ENCODE results near the gene SORBS2.

DNA sequence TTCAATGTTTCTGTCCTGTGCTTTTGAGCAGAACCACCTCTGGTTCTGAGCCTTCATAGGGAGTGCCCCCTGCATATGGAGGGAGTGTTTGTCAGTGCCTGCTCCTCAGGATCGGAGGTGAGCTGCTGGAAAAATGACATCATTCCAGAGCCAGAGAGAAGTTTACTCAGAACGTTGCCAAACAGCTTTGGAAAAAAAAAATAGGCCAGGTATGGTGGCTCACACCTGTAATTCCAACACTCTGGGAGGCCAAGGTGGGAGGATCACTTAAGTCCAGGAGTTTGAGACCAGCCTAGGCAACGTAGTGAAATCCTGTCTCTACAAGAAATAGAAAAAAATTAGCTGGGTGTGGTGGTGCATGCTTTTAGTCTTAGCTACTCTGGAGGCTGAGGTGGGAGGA is 249.5 kb downstream of the SORBS2 start:
- TF ChIP-seq, protein P1, sequence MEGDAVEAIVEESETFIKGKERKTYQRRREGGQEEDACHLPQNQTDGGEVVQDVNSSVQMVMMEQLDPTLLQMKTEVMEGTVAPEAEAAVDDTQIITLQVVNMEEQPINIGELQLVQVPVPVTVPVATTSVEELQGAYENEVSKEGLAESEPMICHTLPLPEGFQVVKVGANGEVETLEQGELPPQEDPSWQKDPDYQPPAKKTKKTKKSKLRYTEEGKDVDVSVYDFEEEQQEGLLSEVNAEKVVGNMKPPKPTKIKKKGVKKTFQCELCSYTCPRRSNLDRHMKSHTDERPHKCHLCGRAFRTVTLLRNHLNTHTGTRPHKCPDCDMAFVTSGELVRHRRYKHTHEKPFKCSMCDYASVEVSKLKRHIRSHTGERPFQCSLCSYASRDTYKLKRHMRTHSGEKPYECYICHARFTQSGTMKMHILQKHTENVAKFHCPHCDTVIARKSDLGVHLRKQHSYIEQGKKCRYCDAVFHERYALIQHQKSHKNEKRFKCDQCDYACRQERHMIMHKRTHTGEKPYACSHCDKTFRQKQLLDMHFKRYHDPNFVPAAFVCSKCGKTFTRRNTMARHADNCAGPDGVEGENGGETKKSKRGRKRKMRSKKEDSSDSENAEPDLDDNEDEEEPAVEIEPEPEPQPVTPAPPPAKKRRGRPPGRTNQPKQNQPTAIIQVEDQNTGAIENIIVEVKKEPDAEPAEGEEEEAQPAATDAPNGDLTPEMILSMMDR (IDR thresholded peaks at IDR 0.05; ENCODE audit: extremely low read depth in 1 of 2, insufficient read depth in 1 of 2, low read depth in 1 of 2, low read length in 2 of 2): no peak
- TF ChIP-seq EZH2 (IDR thresholded peaks at IDR 0.05; ENCODE audit: borderline replicate concordance, low read depth, low read length, severe bottlenecking): no peak

All from endothelial cell of umbilical vein (primary cell).